ENCODE data around the gene SIDT1. TPM values are rescaled to one million over a fixed set of nuclear protein-coding genes. Genes with fewer than 3 reads are reported as not detected.

SIDT1 gene
- total RNA-seq, 4 donors from 2014 or later = 62.5 to 116 (median 91.6) TPM

- DNase-seq = no peak
- no peaks in the 10 kb centered on the region for H3K9me3 ChIP-seq
- TF ChIP-seq POLR2A (IDR thresholded peaks at IDR 0.05) (no peak), CTCF (IDR thresholded peaks at IDR 0.05) (no peak)
- no peaks in the 10 kb centered on the region for H3K27me3 ChIP-seq
- no peak overlapping the region for H3K4me3 ChIP-seq
- H3K4me1 ChIP-seq = peaks cover 0 to 13% (median 0%) of the 10 kb centered on the region in 4 donors
- H3K36me3 ChIP-seq = peaks cover 0 to 41% (median 0%) of the 10 kb centered on the region in 3 donors
- peak overlapping the region in 2 of 4 donors; percentile 19 to 66 for H3K27ac ChIP-seq
Observed at GRCh38 chr3:113659996-113660395, 127.6 kb downstream of the SIDT1 start.

GRCh38 chr3:113660458-113660857 is 128.1 kb downstream of the SIDT1 start:
- peak overlapping the region in 2 of 4 donors; percentile 20 to 66 for H3K27ac ChIP-seq
- peaks cover 0 to 13% (median 0%) of the 10 kb centered on the region in 4 donors for H3K4me1 ChIP-seq
- no peaks in the 10 kb centered on the region for H3K9me3 ChIP-seq
- TF ChIP-seq POLR2A (IDR thresholded peaks at IDR 0.05) (no peak), CTCF (IDR thresholded peaks at IDR 0.05) (no peak)
- H3K36me3 ChIP-seq = peaks cover 0 to 41% (median 0%) of the 10 kb centered on the region in 3 donors
- no peak for DNase-seq
- no peak overlapping the region for H3K4me3 ChIP-seq
- no peaks in the 10 kb centered on the region for H3K27me3 ChIP-seq

GRCh38 chr3:113660896-113661295 is 128.5 kb downstream of the SIDT1 start:
- Histone ChIP-seq H3K4me1 (peaks cover 0 to 13% (median 0%) of the 10 kb centered on the region in 4 donors), H3K27me3 (no peaks in the 10 kb centered on the region), H3K9me3 (no peaks in the 10 kb centered on the region), H3K4me3 (no peak overlapping the region), H3K27ac (peak overlapping the region in 2 of 4 donors; percentile 20 to 66), H3K36me3 (peaks cover 0 to 41% (median 0%) of the 10 kb centered on the region in 3 donors)
- DNase-seq = peak in 2 of 3 donors; percentile 48 to 54
- no peak for TF ChIP-seq CTCF (IDR thresholded peaks at IDR 0.05)
- TF ChIP-seq POLR2A (IDR thresholded peaks at IDR 0.05) = no peak

GRCh38 chr3:113662824-113663223 is 130.5 kb downstream of the SIDT1 start:
- no peak for TF ChIP-seq CTCF (IDR thresholded peaks at IDR 0.05)
- TF ChIP-seq POLR2A (IDR thresholded peaks at IDR 0.05) = no peak
- H3K4me1 ChIP-seq = peaks cover 0 to 13% (median 0%) of the 10 kb centered on the region in 4 donors
- peak overlapping the region in 1 of 4 donors; percentile 0 for H3K27ac ChIP-seq

GRCh38 chr3:113663324-113663750 is 131.0 kb downstream of the SIDT1 start:
- H3K4me3 ChIP-seq = no peak overlapping the region
- DNase-seq = no peak
- H3K4me1 ChIP-seq = peaks cover 0 to 18% (median 0%) of the 10 kb centered on the region in 4 donors
- no peaks in the 10 kb centered on the region for H3K9me3 ChIP-seq
- peak overlapping the region in 1 of 4 donors; percentile 0 for H3K27ac ChIP-seq
- H3K27me3 ChIP-seq = no peaks in the 10 kb centered on the region
- TF ChIP-seq POLR2A (IDR thresholded peaks at IDR 0.05) (no peak), CTCF (IDR thresholded peaks at IDR 0.05) (no peak)
- peaks cover 0 to 36% (median 0%) of the 10 kb centered on the region in 3 donors for H3K36me3 ChIP-seq

More at GRCh38 chr3:113662824-113663223, 130.5 kb downstream of the SIDT1 start:
- Histone ChIP-seq H3K4me3 (no peak overlapping the region), H3K9me3 (no peaks in the 10 kb centered on the region), H3K27me3 (no peaks in the 10 kb centered on the region), H3K36me3 (peaks cover 0 to 41% (median 0%) of the 10 kb centered on the region in 3 donors)
- DNase-seq = no peak
